Neural progenitor cell (in vitro differentiated cells): ENCODE measurements around the gene F8.

Experiments used
- EZH2 ChIP-seq: fragments of 200-600 bp; sonication (generic); IDR thresholded peaks from 2 replicates; pipeline ENCODE4 v1.6.1; 2017; ENCODE audit warnings: antibody characterized with exemption, mild to moderate bottlenecking, moderate library complexity
- EZH2phosphoT487 ChIP-seq: fragments of 200-600 bp; sonication (generic); IDR thresholded peaks from 2 replicates; pipeline ENCODE4 v1.6.1; 2017; ENCODE audit warnings: antibody characterized with exemption
- TF ChIP-seq, protein P1 (sequence below): fragments of 200-600 bp; sonication (generic); IDR thresholded peaks from 2 replicates; pipeline ENCODE4 v1.5.1; 2017; ENCODE audit warnings: antibody characterized with exemption, mild to moderate bottlenecking

DNA sequence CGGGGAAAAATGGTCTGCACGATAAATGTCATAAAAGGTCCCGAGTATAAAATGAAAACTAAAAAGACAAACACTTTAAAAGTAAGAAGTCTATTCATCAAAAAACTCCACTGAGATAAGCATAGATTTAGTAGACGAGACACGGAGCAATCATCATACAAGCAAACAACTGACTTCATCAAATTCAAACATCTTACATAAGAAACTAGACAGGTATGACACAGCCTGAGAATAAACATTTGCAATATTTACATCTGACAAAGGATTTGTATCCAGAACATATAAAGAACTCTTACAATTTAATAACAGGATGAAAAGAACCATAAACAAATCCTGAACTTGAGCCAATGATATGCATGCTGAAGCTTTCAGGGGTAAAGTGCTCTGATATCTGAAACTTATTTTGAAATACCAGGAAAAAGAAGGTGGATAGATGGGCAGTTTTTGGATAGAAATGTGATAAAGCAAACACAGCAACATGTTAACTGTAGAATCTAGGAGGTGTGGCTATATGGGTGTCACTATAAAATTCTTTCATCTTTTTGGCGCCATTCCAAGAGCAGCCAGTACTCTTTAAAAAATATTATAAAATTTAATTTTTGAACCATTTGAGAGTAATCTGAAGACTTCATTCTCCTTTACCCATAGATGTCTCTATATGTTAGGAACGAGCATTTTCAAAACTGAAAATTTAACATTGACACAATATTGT, 229.3 kb downstream of the F8 start:
- TF ChIP-seq, protein P1, sequence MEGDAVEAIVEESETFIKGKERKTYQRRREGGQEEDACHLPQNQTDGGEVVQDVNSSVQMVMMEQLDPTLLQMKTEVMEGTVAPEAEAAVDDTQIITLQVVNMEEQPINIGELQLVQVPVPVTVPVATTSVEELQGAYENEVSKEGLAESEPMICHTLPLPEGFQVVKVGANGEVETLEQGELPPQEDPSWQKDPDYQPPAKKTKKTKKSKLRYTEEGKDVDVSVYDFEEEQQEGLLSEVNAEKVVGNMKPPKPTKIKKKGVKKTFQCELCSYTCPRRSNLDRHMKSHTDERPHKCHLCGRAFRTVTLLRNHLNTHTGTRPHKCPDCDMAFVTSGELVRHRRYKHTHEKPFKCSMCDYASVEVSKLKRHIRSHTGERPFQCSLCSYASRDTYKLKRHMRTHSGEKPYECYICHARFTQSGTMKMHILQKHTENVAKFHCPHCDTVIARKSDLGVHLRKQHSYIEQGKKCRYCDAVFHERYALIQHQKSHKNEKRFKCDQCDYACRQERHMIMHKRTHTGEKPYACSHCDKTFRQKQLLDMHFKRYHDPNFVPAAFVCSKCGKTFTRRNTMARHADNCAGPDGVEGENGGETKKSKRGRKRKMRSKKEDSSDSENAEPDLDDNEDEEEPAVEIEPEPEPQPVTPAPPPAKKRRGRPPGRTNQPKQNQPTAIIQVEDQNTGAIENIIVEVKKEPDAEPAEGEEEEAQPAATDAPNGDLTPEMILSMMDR, result no peak
- TF ChIP-seq EZH2 (no peak), EZH2phosphoT487 (no peak)
